SK-N-SH (cell line): ENCODE data around the gene ABHD1. TPM values are rescaled to one million over a fixed set of nuclear protein-coding genes. Genes with fewer than 3 reads are reported as not detected.
A peak's percentile ranks its signal among the peaks of the same experiment; 100 is the strongest.

Source experiments
- CTCF ChIA-PET: fragments of 300-600, 350-600 bp; formaldehyde crosslinking; extraction: SDS; loops from one replicate; lab custom pipeline; 2021; lab: Yijun Ruan, JAX
- POLR2A ChIA-PET: fragments of 350-600 bp; sonication (Branson Sonifier 250); formaldehyde crosslinking; extraction: SDS; loops from one replicate; lab custom pipeline; 2020; ENCODE audit warnings: antibody characterized with exemption, inconsistent platforms; lab: Yijun Ruan, JAX
- DNase-seq: peaks from one replicate; pipeline ENCODE4 v3.0.0; 2012
- H2AFZ ChIP-seq: fragments of 200-600 bp; sonication (generic); 2 replicates; pipeline ENCODE4 v1.8.1; 2016; ENCODE audit warnings: antibody characterized with exemption, mild to moderate bottlenecking, low read depth
- H3F3A ChIP-seq: fragments of 200-600 bp; sonication (generic); replicated peaks from 2 replicates; pipeline ENCODE3; 2016; ENCODE audit warnings: antibody characterized with exemption, mild to moderate bottlenecking; ENCODE audit not compliant: insufficient read depth
- H3K27ac ChIP-seq, 2 experiments: fragments of 200-500 bp in 1 of 2; fragments of 200-600 bp in 1 of 2; sonication (Bioruptor generic) in 1 of 2; sonication (generic), shearing (Covaris generic) in 1 of 2; 2 replicates each; pipeline versions ENCODE4 v1.5.1 to v1.6.1; 2014 to 2016; ENCODE audit warnings: low read depth in 2 of 2, inconsistent platforms in 1 of 2, low read length in 1 of 2, mild to moderate bottlenecking in 1 of 2, mixed read lengths in 1 of 2
- H3K27me3 ChIP-seq: fragments of 200-600 bp; sonication (generic), shearing (Covaris generic); 2 replicates; pipeline ENCODE4 v1.6.1; 2016; ENCODE audit warnings: mixed run types; ENCODE audit not compliant: insufficient read depth
- H3K36me3 ChIP-seq, 2 experiments: fragments of 200-500 bp in 1 of 2; fragments of 200-600 bp in 1 of 2; sonication (Bioruptor generic) in 1 of 2; sonication (generic) in 1 of 2; replicated peaks in 1 of 2; 2 replicates each; pipeline versions ENCODE3 to v1.5.1; 2014 to 2016; ENCODE audit warnings: low read length in 1 of 2, mild to moderate bottlenecking in 1 of 2; ENCODE audit not compliant: insufficient read depth in 2 of 2, control insufficient read depth in 1 of 2
- H3K4me1 ChIP-seq, 2 experiments: fragments of 200-500 bp in 1 of 2; fragments of 200-600 bp in 1 of 2; sonication (Bioruptor generic) in 1 of 2; sonication (generic), shearing (Covaris generic) in 1 of 2; 2 replicates each; pipeline versions ENCODE4 v1.5.1 to v1.6.1; 2014 to 2016; ENCODE audit warnings: low read depth in 1 of 2, low read length in 1 of 2, mixed run types in 1 of 2; ENCODE audit not compliant: insufficient read depth in 2 of 2, control insufficient read depth in 1 of 2
- H3K4me2 ChIP-seq: fragments of 200-600 bp; sonication (generic), shearing (Covaris generic); 2 replicates; pipeline ENCODE4 v1.6.1; 2017; ENCODE audit warnings: mixed run types
- H3K4me3 ChIP-seq, 2 experiments: fragments of 200-500 bp in 1 of 2; fragments of 200-600 bp in 1 of 2; sonication (Bioruptor generic) in 1 of 2; sonication (generic), shearing (Covaris generic) in 1 of 2; 2 replicates each; pipeline versions ENCODE4 v1.5.1 to v1.8.1; 2014 to 2016; ENCODE audit warnings: low read depth in 2 of 2, inconsistent platforms in 1 of 2, low read length in 1 of 2, mild to moderate bottlenecking in 1 of 2, mixed read lengths in 1 of 2, moderate library complexity in 1 of 2
- H3K79me2 ChIP-seq: fragments of 200-600 bp; sonication (generic); 2 replicates; pipeline ENCODE4 v1.8.1; 2017; ENCODE audit warnings: mild to moderate bottlenecking; ENCODE audit not compliant: insufficient read depth
- H3K9ac ChIP-seq: fragments of 200-600 bp; sonication (generic); 2 replicates; pipeline ENCODE4 v1.6.1; 2017; ENCODE audit warnings: mixed run types
- H3K9me2 ChIP-seq: fragments of 200-600 bp; sonication (generic); 2 replicates; pipeline ENCODE4 v1.6.1; 2017; ENCODE audit warnings: mixed run types
- H3K9me3 ChIP-seq: fragments of 200-600 bp; sonication (generic); 2 replicates; pipeline ENCODE4 v1.6.1; 2017; ENCODE audit warnings: mixed run types, mild to moderate bottlenecking, moderate library complexity
- H4K20me1 ChIP-seq: fragments of 200-600 bp; sonication (generic); 2 replicates; pipeline ENCODE4 v1.6.1; 2017; ENCODE audit warnings: mild to moderate bottlenecking, mixed run types; ENCODE audit not compliant: insufficient read depth
- EP300 ChIP-seq, 2 experiments: IDR thresholded peaks; 2 replicates each; pipeline versions ENCODE4 v1.4.0 to v1.6.1; 2012; ENCODE audit warnings: borderline replicate concordance in 1 of 2, low read depth in 1 of 2, low read length in 1 of 2
- FOSL2 ChIP-seq: IDR thresholded peaks from 2 replicates; pipeline ENCODE4 v1.4.0; 2012; ENCODE audit warnings: low read depth, mild to moderate bottlenecking, moderate library complexity, borderline replicate concordance
- GABPA ChIP-seq: IDR thresholded peaks from 2 replicates; pipeline ENCODE4 v1.4.0; 2012; ENCODE audit warnings: low read depth, mild to moderate bottlenecking
- GATA2 ChIP-seq: sonication (generic); formaldehyde crosslinking; IDR thresholded peaks from 2 replicates; pipeline ENCODE4 v1.5.0; 2020; ENCODE audit warnings: mild to moderate bottlenecking, missing genetic modification reagents
- NFIC ChIP-seq: IDR thresholded peaks from 2 replicates; pipeline ENCODE4 v1.4.0; 2012; ENCODE audit warnings: borderline replicate concordance
- POLR2AphosphoS5 ChIP-seq: IDR thresholded peaks from 2 replicates; pipeline ENCODE4 v1.6.1; 2012; ENCODE audit warnings: low read depth, low read length
- RCOR1 ChIP-seq: fragments of 150-350 bp; IDR thresholded peaks from 2 replicates; pipeline ENCODE4 v1.6.1; 2017; ENCODE audit warnings: antibody characterized with exemption, low read length
- RFX5 ChIP-seq: IDR thresholded peaks from 2 replicates; pipeline ENCODE4 v1.6.1; 2012; ENCODE audit warnings: mild to moderate bottlenecking, improper control_type of control experiment, low read length
- RXRA ChIP-seq: IDR thresholded peaks from 2 replicates; pipeline ENCODE4 v1.4.0; 2012; ENCODE audit warnings: low read depth, mild to moderate bottlenecking, borderline replicate concordance
- SIN3A ChIP-seq: IDR thresholded peaks from 2 replicates; pipeline ENCODE4 v1.6.1; 2012; ENCODE audit warnings: low read depth, mild to moderate bottlenecking, low read length, moderate library complexity, borderline replicate concordance
- TEAD4 ChIP-seq: IDR thresholded peaks from 2 replicates; pipeline ENCODE4 v1.4.0; 2012; ENCODE audit warnings: mild to moderate bottlenecking, borderline replicate concordance; ENCODE audit not compliant: insufficient read depth
- WGBS: methylation state at CpG from one replicate; pipeline ENCODE4 v1.1.6; 2017; ENCODE audit warnings: low lambda C conversion rate; 5-methylcytosine and 5-hydroxymethylcytosine counted together
- polyA plus RNA-seq, 3 experiments: library from polyadenylated mRNA; depleted of rRNA; stranded (reverse); fragments of >200 nt; gene quantifications; 2 replicates each; pipeline ENCODE4 v1.2.3, GENCODE V29; 2012
- TF ChIP-seq, protein P1 (sequence below): IDR thresholded peaks from 2 replicates; pipeline ENCODE4 v1.4.0; 2012; ENCODE audit warnings: low read depth
- TF ChIP-seq, protein P2 (sequence below): IDR thresholded peaks from 2 replicates; pipeline ENCODE4 v1.4.0; 2012; ENCODE audit warnings: low read depth, borderline replicate concordance
- TF ChIP-seq, protein P3 (sequence below): IDR thresholded peaks from 2 replicates; pipeline ENCODE4 v1.6.1; 2012; ENCODE audit warnings: mild to moderate bottlenecking, low read depth, low read length, moderate library complexity

ABHD1 gene
- polyA plus RNA-seq, 1 of the 3 experiments (the other 2 are of a cell fraction): 3.3 TPM

DNA sequence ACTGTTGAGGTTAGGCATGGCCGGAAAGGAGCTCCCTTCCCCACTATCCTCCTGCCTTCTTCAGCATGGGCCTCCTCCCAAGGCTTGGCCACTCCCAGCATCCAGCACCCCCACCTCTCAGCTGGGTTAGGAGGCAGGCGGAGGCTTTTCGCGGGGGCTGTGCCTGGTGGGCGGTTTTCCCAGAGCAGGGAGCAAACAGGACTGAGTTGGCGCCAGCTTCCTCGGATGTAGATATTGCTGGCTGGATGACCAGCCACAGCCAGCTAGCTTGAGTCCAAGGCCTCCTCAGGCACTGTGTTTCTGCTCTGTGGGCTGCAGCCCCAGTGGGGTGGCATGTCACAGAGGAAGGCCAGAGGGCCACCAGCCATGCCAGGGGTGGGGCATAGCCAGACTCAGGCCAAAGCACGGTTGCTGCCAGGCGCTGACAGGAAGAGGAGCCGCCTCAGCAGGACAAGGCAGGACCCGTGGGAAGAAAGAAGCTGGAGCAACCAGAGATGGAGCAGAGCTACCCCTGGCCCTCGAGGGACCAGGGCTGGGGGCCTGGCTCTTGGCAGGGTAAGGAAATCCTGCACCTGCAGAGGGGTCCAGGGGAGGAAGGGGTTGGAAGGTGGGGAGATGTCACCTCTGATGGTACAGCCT, 25.3 kb downstream of the ABHD1 start, which contains the start of gene TCF23:
TSS of gene TCF23 (plus strand) at position 204 of the 639 bp plus-strand sequence. CDS start at position 334, 130 bp downstream.
- POLR2A ChIA-PET: no interaction called here
- CTCF ChIA-PET: interaction anchor here (0.8 to 7.4 kb wide), 5 partner anchors 10 to 38 kb away, joined by 3 to 56 read pairs (median 4); no protein-coding TSS in a partner anchor
- H2AFZ ChIP-seq: no peak within 1 kb of the TSS

DNA sequence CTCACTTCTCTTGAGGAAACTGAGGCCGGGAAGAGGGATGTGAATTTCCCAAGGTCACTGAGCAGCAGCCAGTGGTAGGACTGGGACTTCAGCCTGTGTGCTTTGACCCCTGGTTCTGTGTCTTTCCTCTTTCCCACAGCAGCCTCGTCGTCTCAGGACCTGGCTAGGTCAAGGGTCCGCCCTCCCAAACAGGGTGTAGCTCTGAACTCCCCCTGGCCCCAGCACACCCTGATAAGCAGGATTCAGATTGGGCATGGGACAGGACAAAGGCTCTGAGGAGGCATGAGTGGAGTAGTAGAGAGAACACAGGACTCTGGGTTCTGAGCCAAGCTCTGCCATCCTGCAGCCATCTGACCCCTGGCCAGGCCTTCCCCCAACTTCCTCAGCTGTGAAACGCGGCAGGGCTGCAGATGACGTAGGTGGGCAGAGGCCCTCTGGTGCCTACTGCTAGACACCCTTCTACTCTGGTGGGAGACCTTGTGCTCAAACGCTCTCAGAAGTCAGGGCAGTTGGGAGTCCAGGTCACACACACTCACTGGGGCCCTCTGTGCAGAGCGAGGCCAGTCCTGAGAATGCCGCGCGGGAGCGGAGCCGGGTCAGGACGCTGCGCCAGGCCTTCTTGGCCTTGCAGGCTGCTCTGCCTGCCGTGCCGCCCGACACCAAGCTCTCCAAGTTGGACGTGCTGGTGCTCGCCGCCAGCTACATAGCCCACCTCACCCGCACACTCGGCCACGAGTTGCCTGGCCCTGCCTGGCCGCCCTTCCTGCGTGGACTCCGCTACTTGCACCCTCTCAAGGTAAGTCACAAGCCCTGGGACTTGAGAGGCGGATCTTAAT, 26.2 kb downstream of the ABHD1 start:
- H3K4me3 ChIP-seq: no peak overlapping the region
- 81% methylated on average over 26 of the region's 29 CpGs for WGBS
- ChIA-PET POLR2A (no interaction called here), CTCF (interaction anchor here (1.0 to 7.4 kb wide), 9 partner anchors 9 to 130 kb away, joined by 3 to 56 read pairs (median 4); no protein-coding TSS in a partner anchor)
- H3K9ac ChIP-seq: no peak overlapping the region
- no peaks in the 10 kb centered on the region for H3F3A ChIP-seq
- no peak overlapping the region for H3K4me2 ChIP-seq
- no peaks in the 10 kb centered on the region for H3K4me1 ChIP-seq
- no peak overlapping the region for H2AFZ ChIP-seq
- no peak for DNase-seq
- H3K9me3 ChIP-seq: no peaks in the 10 kb centered on the region
- no peaks in the 10 kb centered on the region for H3K79me2 ChIP-seq
- peaks cover 4% of the 10 kb centered on the region for H3K27me3 ChIP-seq
- H3K27ac ChIP-seq: no peak overlapping the region
- no peaks in the 10 kb centered on the region for H3K36me3 ChIP-seq
- no peaks in the 10 kb centered on the region for H4K20me1 ChIP-seq
- H3K9me2 ChIP-seq: no peaks in the 10 kb centered on the region
- no peak for TF ChIP-seq NFIC
- TF ChIP-seq, protein P1, sequence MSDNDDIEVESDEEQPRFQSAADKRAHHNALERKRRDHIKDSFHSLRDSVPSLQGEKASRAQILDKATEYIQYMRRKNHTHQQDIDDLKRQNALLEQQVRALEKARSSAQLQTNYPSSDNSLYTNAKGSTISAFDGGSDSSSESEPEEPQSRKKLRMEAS: no peak
- TF ChIP-seq, protein P2, sequence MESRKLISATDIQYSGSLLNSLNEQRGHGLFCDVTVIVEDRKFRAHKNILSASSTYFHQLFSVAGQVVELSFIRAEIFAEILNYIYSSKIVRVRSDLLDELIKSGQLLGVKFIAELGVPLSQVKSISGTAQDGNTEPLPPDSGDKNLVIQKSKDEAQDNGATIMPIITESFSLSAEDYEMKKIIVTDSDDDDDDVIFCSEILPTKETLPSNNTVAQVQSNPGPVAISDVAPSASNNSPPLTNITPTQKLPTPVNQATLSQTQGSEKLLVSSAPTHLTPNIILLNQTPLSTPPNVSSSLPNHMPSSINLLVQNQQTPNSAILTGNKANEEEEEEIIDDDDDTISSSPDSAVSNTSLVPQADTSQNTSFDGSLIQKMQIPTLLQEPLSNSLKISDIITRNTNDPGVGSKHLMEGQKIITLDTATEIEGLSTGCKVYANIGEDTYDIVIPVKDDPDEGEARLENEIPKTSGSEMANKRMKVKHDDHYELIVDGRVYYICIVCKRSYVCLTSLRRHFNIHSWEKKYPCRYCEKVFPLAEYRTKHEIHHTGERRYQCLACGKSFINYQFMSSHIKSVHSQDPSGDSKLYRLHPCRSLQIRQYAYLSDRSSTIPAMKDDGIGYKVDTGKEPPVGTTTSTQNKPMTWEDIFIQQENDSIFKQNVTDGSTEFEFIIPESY: no peak
- TF ChIP-seq RXRA: no peak
- TF ChIP-seq, protein P3, sequence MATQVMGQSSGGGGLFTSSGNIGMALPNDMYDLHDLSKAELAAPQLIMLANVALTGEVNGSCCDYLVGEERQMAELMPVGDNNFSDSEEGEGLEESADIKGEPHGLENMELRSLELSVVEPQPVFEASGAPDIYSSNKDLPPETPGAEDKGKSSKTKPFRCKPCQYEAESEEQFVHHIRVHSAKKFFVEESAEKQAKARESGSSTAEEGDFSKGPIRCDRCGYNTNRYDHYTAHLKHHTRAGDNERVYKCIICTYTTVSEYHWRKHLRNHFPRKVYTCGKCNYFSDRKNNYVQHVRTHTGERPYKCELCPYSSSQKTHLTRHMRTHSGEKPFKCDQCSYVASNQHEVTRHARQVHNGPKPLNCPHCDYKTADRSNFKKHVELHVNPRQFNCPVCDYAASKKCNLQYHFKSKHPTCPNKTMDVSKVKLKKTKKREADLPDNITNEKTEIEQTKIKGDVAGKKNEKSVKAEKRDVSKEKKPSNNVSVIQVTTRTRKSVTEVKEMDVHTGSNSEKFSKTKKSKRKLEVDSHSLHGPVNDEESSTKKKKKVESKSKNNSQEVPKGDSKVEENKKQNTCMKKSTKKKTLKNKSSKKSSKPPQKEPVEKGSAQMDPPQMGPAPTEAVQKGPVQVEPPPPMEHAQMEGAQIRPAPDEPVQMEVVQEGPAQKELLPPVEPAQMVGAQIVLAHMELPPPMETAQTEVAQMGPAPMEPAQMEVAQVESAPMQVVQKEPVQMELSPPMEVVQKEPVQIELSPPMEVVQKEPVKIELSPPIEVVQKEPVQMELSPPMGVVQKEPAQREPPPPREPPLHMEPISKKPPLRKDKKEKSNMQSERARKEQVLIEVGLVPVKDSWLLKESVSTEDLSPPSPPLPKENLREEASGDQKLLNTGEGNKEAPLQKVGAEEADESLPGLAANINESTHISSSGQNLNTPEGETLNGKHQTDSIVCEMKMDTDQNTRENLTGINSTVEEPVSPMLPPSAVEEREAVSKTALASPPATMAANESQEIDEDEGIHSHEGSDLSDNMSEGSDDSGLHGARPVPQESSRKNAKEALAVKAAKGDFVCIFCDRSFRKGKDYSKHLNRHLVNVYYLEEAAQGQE: no peak
- TF ChIP-seq TEAD4: no peak
- no peak for TF ChIP-seq POLR2AphosphoS5
- TF ChIP-seq RCOR1: no peak
- no peak for TF ChIP-seq SIN3A

More for the DNA sequence above, 25.3 kb downstream of the ABHD1 start, which contains the start of gene TCF23:
- Histone ChIP-seq H3K4me2 (no peak within 1 kb of the TSS), H3K27ac (no peak within 1 kb of the TSS), H3K36me3 (no peaks in the 10 kb centered on the region), H3K27me3 (peaks cover 4% of the 10 kb centered on the region), H3F3A (no peaks in the 10 kb centered on the region), H3K9me3 (no peaks in the 10 kb centered on the region), H3K9me2 (no peaks in the 10 kb centered on the region), H3K4me1 (no peaks in the 10 kb centered on the region), H4K20me1 (no peaks in the 10 kb centered on the region), H3K9ac (no peak within 1 kb of the TSS), H3K79me2 (no peaks in the 10 kb centered on the region), H3K4me3 (no peak within 1 kb of the TSS)
- 70% methylated on average over 6 of the region's 12 CpGs for WGBS
- DNase-seq: peak; percentile 31
- TF ChIP-seq GATA2 (CRISPR knock-in tag) (no peak), FOSL2 (no peak), EP300 (IDR thresholded peaks at IDR 0.05; ENCODE audit: borderline replicate concordance in 1 of 2, low read depth in 1 of 2, low read length in 1 of 2) (no peak), GABPA (no peak), RFX5 (no peak), TEAD4 (no peak)
- TF ChIP-seq, protein P3: no peak
